ENCODE results near the gene SLC35F3. TPM values are rescaled to one million over a fixed set of nuclear protein-coding genes. Genes with fewer than 3 reads are reported as not detected.

SLC35F3 gene
- total RNA-seq, 1 donor from 2014 or later = 0.49 TPM

GRCh38 chr1:233982827-233983518 is 78.5 kb downstream of the SLC35F3 start:
- no peaks in the 10 kb centered on the region for H3K36me3 ChIP-seq
- H3K4me1 ChIP-seq = no peaks in the 10 kb centered on the region
- H3K4me3 ChIP-seq = no peak overlapping the region
- DNase-seq (ENCODE audit: extremely low spot score in 2 of 2) = no peak
- no peaks in the 10 kb centered on the region for H3K27me3 ChIP-seq
- no peak overlapping the region for H3K27ac ChIP-seq
- TF ChIP-seq POLR2AphosphoS5 (IDR thresholded peaks at IDR 0.05; ENCODE audit: insufficient read depth in 1 of 2, low read depth in 1 of 2) (no peak), POLR2A (IDR thresholded peaks at IDR 0.05) (no peak), CTCF (IDR thresholded peaks at IDR 0.05) (no peak)
- intact Hi-C loops (cut with DNase I) = no loop called here
- H3K9me3 ChIP-seq = no peaks in the 10 kb centered on the region

GRCh38 chr1:233983811-233984210 is 79.3 kb downstream of the SLC35F3 start:
- no peaks in the 10 kb centered on the region for H3K9me3 ChIP-seq
- no peaks in the 10 kb centered on the region for H3K27me3 ChIP-seq
- TF ChIP-seq POLR2AphosphoS5 (IDR thresholded peaks at IDR 0.05; ENCODE audit: insufficient read depth in 1 of 2, low read depth in 1 of 2) = no peak
- TF ChIP-seq POLR2A (IDR thresholded peaks at IDR 0.05) = no peak
- TF ChIP-seq CTCF (IDR thresholded peaks at IDR 0.05) = no peak
- H3K4me1 ChIP-seq = no peaks in the 10 kb centered on the region
- no peaks in the 10 kb centered on the region for H3K36me3 ChIP-seq
- no peak for DNase-seq (ENCODE audit: extremely low spot score in 2 of 2)
- H3K4me3 ChIP-seq = no peak overlapping the region
- H3K27ac ChIP-seq = no peak overlapping the region
- intact Hi-C loops (cut with DNase I) = no loop called here

GRCh38 chr1:233988963-233989696 is 84.7 kb downstream of the SLC35F3 start:
- no peak overlapping the region for H3K4me3 ChIP-seq
- DNase-seq (ENCODE audit: extremely low spot score in 2 of 2) = no peak
- no peak overlapping the region for H3K27ac ChIP-seq
- H3K4me1 ChIP-seq = no peaks in the 10 kb centered on the region
- H3K9me3 ChIP-seq = no peaks in the 10 kb centered on the region
- no peaks in the 10 kb centered on the region for H3K27me3 ChIP-seq
- intact Hi-C loops (cut with DNase I) = no loop called here
- no peaks in the 10 kb centered on the region for H3K36me3 ChIP-seq
- TF ChIP-seq POLR2AphosphoS5 (IDR thresholded peaks at IDR 0.05; ENCODE audit: insufficient read depth in 1 of 2, low read depth in 1 of 2) = no peak
- no peak for TF ChIP-seq POLR2A (IDR thresholded peaks at IDR 0.05)
- no peak for TF ChIP-seq CTCF (IDR thresholded peaks at IDR 0.05)

- Histone ChIP-seq H3K36me3 (no peaks in the 10 kb centered on the region), H3K4me1 (no peaks in the 10 kb centered on the region), H3K27me3 (no peaks in the 10 kb centered on the region), H3K27ac (no peak overlapping the region), H3K4me3 (no peak overlapping the region), H3K9me3 (no peaks in the 10 kb centered on the region)
- intact Hi-C loops (cut with DNase I) = no loop called here
- no peak for TF ChIP-seq POLR2AphosphoS5 (IDR thresholded peaks at IDR 0.05; ENCODE audit: insufficient read depth in 1 of 2, low read depth in 1 of 2)
- DNase-seq (ENCODE audit: extremely low spot score in 2 of 2) = no peak
Observed at GRCh38 chr1:233990486-233990885, 86.0 kb downstream of the SLC35F3 start.

GRCh38 chr1:233993651-233994050 is 89.2 kb downstream of the SLC35F3 start:
- TF ChIP-seq POLR2A (IDR thresholded peaks at IDR 0.05) (no peak), POLR2AphosphoS5 (IDR thresholded peaks at IDR 0.05; ENCODE audit: insufficient read depth in 1 of 2, low read depth in 1 of 2) (no peak), CTCF (IDR thresholded peaks at IDR 0.05) (no peak)
- intact Hi-C loops (cut with DNase I) = no loop called here
- H3K4me3 ChIP-seq = no peak overlapping the region
- H3K36me3 ChIP-seq = no peaks in the 10 kb centered on the region
- no peaks in the 10 kb centered on the region for H3K4me1 ChIP-seq
- H3K9me3 ChIP-seq = no peaks in the 10 kb centered on the region
- no peaks in the 10 kb centered on the region for H3K27me3 ChIP-seq
- H3K27ac ChIP-seq = no peak overlapping the region
- DNase-seq (ENCODE audit: extremely low spot score in 2 of 2) = no peak
